NOMO-1 treated with dmso at 0.1 percent for 144 hours (cell line): Measurements from ENCODE around the gene AP1S3.
"Not testable (repeated sequence)": the region's sequence is repeated elsewhere in the genome, so short reads cannot be mapped to it uniquely, and the experiment has no call there.

Source experiments
- DNase-seq: peaks from one replicate; lab custom pipeline; 2025; ENCODE audit not compliant: unreplicated experiment; lab: John Stamatoyannopoulos, UW

AP1S3 gene

DNA sequence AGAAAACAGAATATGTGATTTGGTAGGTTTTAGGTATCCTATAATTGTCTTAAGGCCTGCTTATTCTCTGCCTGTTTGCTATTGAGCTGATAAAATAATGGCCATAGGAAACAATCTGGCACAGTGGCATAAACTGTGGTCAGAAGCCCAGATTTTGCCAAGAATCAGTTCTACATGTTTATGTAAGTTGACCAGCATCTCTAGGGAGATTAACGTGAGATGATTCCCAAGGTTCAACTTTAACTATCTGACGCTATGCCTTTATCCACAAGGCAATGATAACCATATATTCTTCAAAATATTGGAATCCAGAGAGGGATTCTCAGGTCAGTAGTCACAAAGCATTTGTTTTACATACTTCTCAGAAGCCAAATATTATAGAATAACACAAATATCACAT is 25.6 kb downstream of the AP1S3 start:
- no peak for DNase-seq

DNA sequence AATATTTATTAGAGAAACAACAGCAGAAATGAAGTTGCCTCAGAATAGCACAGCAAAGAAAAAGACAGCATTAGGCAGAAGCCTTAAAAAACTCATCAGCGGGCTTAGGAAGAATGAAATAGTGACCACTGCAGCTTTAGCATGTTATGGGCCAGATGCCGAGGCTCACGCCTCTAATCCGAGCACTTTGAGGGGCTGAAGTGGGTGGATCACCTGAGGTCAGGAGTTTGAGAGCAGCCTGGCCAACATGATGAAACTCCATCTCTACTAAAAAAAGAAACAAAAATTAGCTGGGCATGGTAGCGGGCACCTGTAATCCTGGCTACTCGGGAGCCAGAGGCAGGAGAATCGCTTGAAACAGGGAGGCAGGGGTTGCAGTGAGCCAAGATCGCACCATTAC is 32.4 kb downstream of the AP1S3 start:
- DNase-seq, result no peak

DNA sequence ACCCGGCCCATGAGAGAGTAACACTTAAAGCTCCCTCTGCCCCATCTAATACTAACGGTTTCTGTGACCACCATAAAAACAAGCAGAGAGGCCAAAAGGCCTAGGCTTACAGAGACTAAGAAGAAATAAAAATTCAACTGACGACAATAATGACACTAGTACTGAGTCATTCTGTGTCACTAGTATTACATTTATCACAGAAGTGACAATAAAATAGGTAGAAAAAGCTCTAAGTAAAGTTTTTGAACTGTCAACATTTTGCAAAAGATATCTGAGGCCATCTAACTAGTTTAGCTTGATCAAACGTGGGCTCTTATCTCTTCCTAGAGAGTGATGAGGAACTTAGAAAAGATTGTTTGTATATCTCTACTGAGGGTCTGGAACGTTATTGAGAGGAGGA is 35.6 kb downstream of the AP1S3 start:
- DNase-seq, result no peak

DNA sequence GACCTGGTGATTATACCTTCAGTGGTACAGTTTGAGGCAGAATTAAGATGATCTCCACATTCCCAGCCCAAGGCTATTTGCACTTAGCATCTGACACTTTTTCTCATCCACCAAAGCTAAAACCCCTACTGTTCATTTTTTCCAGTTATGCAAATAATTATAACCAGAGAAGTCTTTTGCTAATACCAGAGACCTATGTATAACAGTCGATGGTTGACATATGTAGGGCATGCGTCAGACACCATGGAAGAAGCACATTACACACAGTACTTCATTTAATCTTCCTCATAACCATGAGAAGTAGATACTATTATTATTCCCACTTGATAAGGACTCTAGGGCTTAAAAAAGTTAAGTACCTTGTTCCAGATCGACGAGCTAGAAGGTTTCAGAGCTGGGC is 36.5 kb downstream of the AP1S3 start:
- no peak for DNase-seq

DNA sequence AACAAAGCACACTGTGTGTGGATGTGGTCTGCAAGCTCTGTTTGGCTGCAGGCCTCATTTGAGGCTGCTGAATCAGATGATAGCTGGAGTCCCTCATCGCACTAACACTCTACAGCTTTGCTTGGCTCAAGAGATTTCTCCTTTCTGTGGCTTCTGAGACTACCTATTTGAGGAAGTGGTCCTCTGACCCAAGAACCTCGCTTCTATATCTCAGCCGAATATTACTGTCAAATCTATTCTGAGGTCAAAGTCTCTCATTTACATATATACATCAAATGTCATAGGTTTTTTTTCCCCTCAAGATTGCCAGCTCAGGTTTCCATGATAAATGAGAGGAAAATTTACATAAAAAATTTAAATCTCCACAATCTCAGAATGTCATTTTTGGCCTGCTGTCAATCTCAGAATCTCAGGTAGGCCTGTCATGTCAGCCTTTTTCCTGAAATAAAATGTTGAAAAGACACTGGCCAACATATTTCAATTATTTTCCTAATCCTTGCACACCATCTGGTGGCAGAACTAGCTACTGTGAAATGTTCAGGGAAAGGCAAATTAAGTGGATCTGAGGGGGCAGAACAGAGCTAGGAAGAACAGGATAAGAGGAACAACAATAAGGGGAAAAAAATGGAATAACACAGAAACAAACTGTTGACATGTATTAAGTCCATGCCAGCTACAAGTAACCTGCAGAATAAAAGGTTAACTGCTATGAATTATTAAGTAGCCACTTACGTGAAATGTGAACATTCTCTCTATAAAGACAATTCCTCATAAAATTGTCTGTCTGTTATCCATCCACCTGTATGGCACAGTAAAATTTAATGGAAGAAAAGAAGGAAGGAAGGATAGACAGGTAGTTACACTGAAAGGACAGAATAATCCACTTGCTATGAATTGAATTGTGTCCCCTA is 39.3 kb downstream of the AP1S3 start:
- peak; percentile 47 for DNase-seq

DNA sequence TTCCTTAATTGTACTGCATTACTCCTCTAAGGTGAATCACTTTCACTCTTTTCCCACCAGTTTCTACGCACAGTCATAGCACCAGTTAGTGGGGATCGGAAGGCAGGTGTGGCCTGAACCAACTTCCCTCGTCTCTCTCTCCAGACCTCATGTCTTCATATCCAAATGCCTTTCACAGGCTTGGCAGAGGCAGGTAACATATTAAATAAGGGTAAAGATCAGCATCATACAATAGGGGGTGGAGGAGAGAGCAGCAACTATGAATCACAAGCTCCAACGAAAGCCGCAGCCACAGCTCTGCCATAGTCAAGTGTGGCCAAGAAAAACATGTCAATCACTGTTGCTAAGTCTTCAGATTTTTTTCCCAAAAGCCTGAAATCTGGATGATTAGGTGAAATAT is 40.3 kb downstream of the AP1S3 start:
- no peak for DNase-seq

DNA sequence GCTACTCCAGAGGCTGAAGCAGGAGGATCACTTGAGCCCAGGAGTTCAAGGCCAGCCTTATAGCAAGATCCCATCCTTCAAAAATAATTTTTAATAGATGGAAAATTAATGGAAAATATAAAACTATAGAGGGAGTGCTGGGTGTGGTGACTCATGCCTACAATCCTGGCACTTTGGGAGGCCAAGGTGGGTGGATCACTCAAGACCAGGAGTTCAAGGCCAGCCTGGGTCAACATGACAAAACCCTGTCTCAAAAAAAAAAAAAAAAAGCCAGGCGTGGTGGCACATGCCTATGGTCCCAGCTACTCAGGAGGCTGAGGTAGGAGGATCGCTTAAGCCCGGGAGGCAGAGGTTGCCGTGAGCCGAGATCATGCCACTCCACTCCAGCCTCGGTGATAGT is 48.0 kb downstream of the AP1S3 start:
- DNase-seq, result no peak

DNA sequence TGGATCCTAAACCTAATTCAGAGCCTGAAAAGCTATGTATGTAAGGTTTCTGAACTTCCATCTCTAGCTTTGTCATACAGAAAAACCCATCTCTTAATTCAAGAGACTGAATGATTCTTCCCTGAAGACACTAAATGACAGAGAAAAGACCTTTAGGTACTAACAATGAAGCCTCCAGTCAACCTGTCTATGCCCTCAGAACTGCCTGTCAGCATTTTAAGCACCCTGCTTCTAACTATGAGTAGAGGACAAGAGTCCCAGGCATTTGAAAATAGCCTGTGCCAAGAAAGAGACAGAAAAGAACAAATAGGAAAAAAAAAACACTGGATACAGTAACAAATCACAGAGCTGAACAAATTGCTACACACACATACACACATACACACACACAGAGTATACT is 48.6 kb downstream of the AP1S3 start:
- no peak for DNase-seq

DNA sequence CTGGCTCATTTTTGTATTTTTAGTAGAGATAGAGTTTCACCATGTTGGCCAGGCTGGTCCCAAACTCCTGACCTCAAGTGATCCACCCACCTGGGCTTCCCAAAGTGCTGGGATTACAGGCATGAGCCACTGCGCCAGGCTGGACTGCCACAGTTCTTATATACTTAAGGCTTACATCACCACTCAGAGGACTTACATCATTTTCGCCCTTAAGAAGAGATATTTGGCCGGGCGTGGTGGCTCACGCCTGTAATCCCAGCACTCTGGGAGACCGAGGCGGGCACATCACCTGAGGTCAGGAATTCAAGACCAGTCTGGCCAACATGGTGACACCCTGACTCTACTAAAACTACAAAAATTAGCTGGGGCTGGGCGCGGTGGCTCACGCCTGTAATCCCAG is 49.3 kb downstream of the AP1S3 start:
- DNase-seq, result not testable (repeated sequence)

DNA sequence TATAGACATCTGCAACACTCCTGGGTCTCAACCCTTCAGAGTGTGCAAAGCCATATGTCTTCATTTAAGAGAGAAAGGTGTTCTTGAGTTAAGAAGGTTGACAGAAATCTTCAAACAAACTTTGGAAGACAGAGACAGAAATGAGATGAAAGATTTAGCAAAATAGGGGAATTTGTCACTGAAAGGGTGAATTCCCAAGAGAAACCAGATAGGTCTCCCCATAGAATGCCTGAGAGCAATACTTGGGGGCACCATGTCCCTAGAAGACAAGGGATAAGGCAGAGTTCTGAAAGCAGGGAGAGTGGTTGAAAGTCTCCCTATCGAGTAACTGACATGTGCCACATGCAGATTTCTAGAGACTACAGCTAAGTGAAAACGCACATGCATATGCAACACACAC is 50.0 kb downstream of the AP1S3 start:
- DNase-seq, result no peak

DNA sequence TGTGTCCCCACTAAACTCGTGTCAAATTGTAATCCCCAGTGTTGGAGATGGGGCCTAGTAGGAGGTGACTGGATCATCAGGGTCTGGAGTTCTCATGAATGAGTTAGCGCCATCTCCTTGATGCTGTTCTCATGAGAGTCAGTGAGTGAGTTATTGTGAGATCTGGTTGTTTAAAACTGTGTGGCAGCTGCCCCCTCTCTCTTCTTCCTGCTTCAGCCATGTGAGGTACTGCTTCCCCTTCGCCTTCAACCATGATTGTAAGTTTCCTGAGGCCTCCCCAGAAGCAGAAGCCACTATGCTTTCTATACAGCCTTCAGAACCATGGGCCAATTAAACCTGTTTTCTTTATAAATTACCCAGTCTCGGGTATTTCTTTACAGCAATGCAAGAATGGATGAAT is 50.4 kb downstream of the AP1S3 start:
- no peak for DNase-seq

DNA sequence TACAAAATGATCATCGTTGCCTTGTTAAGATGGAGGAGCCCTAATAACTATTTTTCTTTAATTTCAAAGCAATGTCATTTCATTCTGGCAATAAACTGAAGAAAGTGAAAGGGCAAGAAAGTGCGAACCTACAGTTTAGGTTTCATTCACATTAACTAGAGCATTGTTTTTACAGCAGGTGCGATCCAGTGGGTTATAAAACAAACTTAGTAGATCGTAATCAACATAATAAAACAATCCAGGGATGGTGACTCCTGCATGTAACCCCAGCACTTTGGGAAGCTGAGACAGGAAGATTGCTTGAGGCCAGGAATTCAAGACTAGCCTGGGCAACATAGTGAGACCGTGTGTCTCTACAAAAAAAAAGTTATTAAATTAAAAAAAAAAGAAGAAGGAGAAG is 51.1 kb downstream of the AP1S3 start:
- DNase-seq, result no peak

DNA sequence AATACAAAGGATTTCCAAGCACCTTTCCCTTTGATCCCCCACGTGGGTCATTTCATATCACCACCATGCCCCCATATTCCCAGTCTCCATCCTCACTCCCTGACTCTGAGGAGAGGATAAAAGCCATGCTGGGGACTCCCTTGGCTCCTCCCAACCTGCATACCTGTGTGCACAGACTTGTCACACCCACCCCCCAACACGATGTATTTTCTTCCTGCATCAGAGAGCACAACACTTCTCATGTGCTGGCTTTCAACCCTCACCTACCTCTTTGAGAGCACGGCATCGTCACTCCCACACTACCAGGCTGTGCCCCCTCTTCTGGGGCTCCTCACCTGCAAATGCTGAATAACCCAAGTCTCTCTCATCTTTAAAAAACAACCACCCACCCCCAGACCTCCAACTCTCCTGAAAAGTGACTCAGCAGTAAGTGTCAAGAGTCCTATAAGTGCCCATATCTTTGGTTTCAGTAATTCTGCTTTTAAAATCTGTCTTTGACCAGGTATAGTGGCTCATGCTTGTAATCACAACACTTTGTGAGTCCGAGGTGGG is 53.1 kb downstream of the AP1S3 start:
- DNase-seq, result no peak

DNA sequence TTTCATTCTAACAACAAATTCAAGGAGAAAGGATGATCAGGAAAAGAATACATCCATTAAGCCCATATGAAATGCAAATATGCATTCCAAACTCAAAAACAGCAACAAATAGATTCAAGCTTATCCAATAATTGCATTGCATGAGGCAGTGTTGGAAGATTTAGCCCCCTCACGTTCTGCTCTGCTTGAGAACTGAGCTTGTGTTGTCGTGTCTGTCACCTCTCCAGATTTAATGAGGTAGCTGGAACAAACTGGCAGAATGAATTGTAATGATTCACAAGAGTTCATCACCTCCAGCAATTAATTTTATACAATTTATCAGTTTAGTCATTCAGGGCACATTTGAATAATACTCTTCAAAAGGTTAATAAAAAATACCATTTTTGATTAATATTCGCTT is 54.8 kb downstream of the AP1S3 start:
- no peak for DNase-seq

DNA sequence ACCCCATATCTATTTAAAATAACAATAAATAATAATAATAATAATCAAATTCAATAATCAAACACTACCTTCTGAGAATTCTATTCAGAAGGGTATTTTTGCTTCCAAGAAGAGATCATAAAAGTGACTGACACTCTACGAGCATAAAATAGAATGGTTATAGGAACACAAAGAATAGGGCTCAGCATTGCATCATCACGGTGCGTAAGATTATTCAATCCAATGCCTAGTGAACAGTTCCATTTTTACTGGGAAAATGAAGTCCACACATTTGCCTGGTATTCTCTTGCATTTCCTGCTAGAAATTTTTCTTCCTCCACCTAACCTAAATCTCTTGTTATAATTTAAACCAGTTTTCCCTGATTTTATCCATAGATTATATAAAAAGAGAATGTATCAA is 55.8 kb downstream of the AP1S3 start:
- DNase-seq, result no peak

DNA sequence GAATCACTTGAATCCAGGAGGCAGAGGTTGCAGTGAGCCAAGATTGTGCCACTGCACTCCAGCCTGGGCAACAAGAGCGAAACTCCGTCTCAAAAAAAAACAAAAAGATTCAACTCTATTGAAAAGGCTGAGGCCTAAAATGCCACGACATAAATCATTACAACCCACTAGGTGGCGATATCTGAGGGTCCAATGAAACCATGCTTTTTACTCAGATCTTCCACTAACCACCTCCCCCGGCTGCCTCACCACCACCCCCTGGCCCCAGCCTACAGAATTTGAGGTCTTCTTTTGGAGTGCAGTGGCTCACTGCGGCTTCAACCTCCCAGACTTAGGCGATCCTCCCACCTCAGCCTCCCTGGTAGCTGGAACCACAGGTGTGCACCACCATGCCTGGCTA is 57.5 kb downstream of the AP1S3 start:
- peak; percentile 34 for DNase-seq

DNA sequence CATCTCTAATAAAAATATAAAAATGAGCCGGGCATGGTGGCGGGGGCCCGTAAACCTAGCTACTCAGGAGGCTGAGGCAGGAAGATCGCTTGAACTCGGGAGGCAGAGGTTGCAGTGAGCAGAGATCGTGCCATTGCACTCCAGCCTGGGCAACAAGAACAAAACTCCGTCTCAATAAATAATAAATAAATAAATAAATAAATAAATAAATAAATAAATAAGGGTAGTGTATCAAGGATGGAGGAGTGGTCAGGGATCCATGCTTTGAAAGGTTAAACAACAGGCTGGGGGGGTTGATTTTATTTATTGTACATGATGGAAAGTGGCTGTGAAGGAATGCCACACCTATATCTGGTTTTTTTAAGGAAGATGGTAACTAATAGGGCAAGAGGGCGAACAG is 63.2 kb downstream of the AP1S3 start:
- DNase-seq, result no peak

DNA sequence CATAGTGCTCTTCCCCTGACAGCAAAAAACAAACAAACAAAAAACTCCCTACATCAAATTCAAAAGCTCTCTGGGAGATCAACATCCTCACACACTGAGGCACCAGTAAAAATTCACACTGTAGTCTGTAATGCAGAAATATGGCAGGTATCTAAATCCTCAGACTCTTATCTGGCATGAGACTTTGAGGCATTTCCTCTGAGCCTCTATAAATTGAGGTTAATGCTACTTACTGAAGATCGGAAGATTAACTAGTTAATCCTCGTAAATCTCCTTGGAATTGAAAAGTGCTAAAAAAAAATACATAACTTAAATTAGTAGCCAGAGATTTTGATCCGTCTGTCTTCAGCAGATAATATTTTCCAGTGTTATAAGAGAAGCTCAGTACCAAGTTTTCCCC is 65.0 kb downstream of the AP1S3 start:
- no peak for DNase-seq

DNA sequence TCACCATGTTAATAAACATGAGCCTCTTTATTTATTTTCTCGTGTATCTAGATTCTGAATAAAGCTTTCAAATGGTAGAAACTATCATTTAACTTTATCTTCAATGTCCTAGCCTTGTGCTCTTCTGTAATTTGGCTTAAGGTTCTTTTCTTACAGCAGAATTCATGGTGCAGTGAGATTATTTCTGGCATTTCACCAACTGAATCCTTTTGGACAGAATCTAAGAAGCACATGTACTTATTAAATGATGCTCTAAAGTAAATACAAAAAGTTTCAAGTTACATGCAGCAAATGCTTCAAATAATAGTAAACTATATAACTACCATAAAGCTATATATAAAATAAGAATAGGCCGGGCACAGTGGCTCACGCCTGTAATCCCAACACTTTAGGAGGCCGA is 65.9 kb downstream of the AP1S3 start:
- no peak for DNase-seq

DNA sequence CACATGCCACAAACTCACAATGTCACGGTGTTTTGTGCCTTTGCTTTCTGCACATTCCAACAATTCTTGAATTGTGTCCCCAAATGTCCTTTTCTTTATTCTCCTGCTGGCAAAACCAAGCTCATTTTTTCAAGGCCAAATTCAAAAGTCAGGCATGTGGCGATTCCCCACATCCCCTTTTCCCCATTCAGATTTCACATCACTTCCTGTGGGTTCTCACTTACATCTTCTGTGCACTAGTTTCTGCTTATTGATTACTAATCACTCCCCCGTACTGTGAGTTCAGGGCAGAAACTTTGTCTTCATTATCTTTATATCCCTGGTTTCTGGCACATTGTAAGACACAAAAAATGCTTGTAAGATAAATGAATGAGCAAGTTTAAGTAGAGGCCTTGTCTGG is 69.2 kb downstream of the AP1S3 start:
- no peak for DNase-seq

DNA sequence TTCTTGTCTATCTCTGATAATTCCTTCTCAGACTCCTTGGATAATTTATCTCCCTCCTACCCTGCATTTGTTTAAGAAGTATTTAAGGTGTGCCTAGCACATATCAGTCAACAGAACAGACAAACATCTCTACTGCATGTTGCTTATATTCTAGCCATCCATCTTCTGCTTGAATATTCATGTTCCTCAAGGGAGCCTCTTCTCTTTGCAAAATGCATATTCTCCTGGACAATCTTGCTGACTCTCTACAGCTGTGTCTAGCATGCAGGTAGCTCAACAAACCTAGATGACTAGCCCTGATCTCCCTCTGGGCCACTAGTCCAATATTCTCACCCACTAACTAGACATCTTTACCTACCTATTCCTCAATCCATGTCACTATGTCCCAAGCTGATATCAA is 70.0 kb downstream of the AP1S3 start:
- no peak for DNase-seq

DNA sequence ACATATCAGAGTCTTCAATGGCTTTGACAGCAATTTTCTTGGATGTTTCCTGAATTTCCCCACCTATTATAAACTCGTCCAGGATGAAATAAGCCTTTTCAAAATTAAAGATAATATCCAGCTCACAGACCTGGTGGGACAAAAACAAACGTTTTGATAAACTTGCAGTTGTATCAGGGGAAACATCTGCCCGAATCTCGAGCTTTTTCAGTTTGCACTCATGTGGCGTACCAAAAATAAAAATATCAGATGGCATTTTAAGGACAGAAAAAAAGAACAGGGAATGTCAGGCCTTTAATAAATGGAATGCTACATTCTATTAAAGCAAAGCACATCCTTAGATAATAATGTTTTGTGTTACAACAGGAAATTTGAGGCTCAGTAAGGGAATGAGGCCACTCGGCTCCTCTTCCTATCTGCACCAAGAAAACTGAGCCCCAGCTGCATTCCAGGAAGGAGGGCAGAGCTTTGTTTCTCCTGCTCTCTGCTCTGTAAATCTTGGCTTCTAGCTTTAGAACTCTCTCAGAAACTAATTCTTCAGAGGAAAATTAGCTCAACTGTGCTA is 72.1 kb downstream of the AP1S3 start:
- no peak for DNase-seq

DNA sequence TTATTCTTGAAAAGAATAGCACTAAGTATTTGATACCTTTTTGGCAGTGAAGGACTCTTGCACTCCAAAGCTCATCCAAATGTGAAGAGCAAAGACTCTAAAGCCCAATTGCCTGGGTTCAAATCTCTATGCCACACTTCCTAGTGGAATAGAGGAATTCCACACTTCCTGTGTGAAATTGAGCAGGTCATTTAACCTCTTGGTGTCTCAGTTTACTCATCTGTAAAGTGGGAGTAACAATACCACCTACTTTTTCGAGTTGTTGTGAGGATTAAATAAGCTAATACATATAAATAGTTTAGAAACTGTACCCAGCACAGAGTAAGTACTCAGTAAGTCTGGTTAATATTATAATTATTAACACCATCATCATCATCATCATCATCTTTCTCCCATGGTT is 72.6 kb downstream of the AP1S3 start:
- DNase-seq, result no peak
